ENCODE data around the gene SUPT4H1. TPM values are rescaled to one million over a fixed set of nuclear protein-coding genes. Genes with fewer than 3 reads are reported as not detected.

Gene SUPT4H1
- total and polyA plus RNA-seq, 9 of the 15 experiments (the other 6 are each of a cell fraction or from before 2014, with no cell fraction given), result 62.1 to 320 (median 117) TPM

GRCh38 chr17:58325976-58326468, 26.0 kb downstream of the SUPT4H1 start (continued):
- TF ChIP-seq, protein P1, sequence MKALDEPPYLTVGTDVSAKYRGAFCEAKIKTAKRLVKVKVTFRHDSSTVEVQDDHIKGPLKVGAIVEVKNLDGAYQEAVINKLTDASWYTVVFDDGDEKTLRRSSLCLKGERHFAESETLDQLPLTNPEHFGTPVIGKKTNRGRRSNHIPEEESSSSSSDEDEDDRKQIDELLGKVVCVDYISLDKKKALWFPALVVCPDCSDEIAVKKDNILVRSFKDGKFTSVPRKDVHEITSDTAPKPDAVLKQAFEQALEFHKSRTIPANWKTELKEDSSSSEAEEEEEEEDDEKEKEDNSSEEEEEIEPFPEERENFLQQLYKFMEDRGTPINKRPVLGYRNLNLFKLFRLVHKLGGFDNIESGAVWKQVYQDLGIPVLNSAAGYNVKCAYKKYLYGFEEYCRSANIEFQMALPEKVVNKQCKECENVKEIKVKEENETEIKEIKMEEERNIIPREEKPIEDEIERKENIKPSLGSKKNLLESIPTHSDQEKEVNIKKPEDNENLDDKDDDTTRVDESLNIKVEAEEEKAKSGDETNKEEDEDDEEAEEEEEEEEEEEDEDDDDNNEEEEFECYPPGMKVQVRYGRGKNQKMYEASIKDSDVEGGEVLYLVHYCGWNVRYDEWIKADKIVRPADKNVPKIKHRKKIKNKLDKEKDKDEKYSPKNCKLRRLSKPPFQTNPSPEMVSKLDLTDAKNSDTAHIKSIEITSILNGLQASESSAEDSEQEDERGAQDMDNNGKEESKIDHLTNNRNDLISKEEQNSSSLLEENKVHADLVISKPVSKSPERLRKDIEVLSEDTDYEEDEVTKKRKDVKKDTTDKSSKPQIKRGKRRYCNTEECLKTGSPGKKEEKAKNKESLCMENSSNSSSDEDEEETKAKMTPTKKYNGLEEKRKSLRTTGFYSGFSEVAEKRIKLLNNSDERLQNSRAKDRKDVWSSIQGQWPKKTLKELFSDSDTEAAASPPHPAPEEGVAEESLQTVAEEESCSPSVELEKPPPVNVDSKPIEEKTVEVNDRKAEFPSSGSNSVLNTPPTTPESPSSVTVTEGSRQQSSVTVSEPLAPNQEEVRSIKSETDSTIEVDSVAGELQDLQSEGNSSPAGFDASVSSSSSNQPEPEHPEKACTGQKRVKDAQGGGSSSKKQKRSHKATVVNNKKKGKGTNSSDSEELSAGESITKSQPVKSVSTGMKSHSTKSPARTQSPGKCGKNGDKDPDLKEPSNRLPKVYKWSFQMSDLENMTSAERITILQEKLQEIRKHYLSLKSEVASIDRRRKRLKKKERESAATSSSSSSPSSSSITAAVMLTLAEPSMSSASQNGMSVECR (CRISPR knock-in tag; IDR thresholded peaks at IDR 0.05), result no peak
- peak; percentile 56; the same call in 1 of the 2 replicates for TF ChIP-seq POLR2G (IDR thresholded peaks at IDR 0.05; ENCODE audit: low read depth, low read length)
- no peak for TF ChIP-seq ELK1 (CRISPR knock-in tag; IDR thresholded peaks at IDR 0.05)
- no peak for TF ChIP-seq SAFB (IDR thresholded peaks at IDR 0.05; ENCODE audit: borderline replicate concordance, low read depth, low read length)
- no peak for TF ChIP-seq ZNF324 (CRISPR knock-in tag; IDR thresholded peaks at IDR 0.05)
- TF ChIP-seq, protein P2, sequence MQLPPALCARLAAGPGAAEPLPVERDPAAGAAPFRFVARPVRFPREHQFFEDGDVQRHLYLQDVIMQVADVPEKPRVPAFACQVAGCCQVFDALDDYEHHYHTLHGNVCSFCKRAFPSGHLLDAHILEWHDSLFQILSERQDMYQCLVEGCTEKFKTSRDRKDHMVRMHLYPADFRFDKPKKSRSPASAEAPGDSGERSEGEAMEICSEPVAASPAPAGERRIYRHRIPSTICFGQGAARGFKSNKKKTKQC (CRISPR knock-in tag; IDR thresholded peaks at IDR 0.05), result 0 out of 2 replicates have a peak, but pooled peaks have one; percentile 25
- TF ChIP-seq ARID1B (IDR thresholded peaks at IDR 0.05), result no peak
- no peak for TF ChIP-seq ZBTB34 (CRISPR knock-in tag; IDR thresholded peaks at IDR 0.05)
- TF ChIP-seq, protein P3, sequence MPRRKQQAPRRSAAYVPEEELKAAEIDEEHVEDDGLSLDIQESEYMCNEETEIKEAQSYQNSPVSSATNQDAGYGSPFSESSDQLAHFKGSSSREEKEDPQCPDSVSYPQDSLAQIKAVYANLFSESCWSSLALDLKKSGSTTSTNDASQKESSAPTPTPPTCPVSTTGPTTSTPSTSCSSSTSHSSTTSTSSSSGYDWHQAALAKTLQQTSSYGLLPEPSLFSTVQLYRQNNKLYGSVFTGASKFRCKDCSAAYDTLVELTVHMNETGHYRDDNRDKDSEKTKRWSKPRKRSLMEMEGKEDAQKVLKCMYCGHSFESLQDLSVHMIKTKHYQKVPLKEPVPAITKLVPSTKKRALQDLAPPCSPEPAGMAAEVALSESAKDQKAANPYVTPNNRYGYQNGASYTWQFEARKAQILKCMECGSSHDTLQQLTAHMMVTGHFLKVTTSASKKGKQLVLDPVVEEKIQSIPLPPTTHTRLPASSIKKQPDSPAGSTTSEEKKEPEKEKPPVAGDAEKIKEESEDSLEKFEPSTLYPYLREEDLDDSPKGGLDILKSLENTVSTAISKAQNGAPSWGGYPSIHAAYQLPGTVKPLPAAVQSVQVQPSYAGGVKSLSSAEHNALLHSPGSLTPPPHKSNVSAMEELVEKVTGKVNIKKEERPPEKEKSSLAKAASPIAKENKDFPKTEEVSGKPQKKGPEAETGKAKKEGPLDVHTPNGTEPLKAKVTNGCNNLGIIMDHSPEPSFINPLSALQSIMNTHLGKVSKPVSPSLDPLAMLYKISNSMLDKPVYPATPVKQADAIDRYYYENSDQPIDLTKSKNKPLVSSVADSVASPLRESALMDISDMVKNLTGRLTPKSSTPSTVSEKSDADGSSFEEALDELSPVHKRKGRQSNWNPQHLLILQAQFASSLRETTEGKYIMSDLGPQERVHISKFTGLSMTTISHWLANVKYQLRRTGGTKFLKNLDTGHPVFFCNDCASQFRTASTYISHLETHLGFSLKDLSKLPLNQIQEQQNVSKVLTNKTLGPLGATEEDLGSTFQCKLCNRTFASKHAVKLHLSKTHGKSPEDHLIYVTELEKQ (CRISPR knock-in tag; IDR thresholded peaks at IDR 0.05), result no peak
- TF ChIP-seq TRIM24 (IDR thresholded peaks at IDR 0.05), result no peak
- TF ChIP-seq, protein P4, sequence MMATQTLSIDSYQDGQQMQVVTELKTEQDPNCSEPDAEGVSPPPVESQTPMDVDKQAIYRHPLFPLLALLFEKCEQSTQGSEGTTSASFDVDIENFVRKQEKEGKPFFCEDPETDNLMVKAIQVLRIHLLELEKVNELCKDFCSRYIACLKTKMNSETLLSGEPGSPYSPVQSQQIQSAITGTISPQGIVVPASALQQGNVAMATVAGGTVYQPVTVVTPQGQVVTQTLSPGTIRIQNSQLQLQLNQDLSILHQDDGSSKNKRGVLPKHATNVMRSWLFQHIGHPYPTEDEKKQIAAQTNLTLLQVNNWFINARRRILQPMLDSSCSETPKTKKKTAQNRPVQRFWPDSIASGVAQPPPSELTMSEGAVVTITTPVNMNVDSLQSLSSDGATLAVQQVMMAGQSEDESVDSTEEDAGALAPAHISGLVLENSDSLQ (IDR thresholded peaks at IDR 0.05), result no peak
- TF ChIP-seq NRF1 (conservative IDR thresholded peaks at IDR 0.05 in 1 of 2, IDR thresholded peaks at IDR 0.05 in 1 of 2), result no peak
- TF ChIP-seq SRF (CRISPR knock-in tag; IDR thresholded peaks at IDR 0.05), result no peak
- TF ChIP-seq ZFPM2 (CRISPR knock-in tag; IDR thresholded peaks at IDR 0.05), result no peak
- no peak for TF ChIP-seq SMAD1 (IDR thresholded peaks at IDR 0.05; ENCODE audit: low read depth, low read length, partially characterized antibody)
- no peak for TF ChIP-seq RUNX1 (IDR thresholded peaks at IDR 0.05; ENCODE audit: low read depth)
